ENCODE results near the gene TRPM2.

GRCh38 chr21:44377922-44378645 lies 24.7 kb downstream of the TRPM2 start:
- TF ChIP-seq SSRP1 (CRISPR knock-in tag; IDR thresholded peaks at IDR 0.05) (no peak), PCBP2 (optimal IDR thresholded peaks at IDR 0.05; ENCODE audit: low read depth, low read length, poor library complexity, severe bottlenecking) (no peak), ATF7 (IDR thresholded peaks at IDR 0.05) (no peak), ATF7 (CRISPR knock-in tag; IDR thresholded peaks at IDR 0.05) (no peak)

Measured in HepG2 (cell line).